K562 (cell line): ENCODE measurements around the gene PAPSS2. TPM values are rescaled to one million over a fixed set of nuclear protein-coding genes. Genes with fewer than 3 reads are reported as not detected.

Source experiments
- ATAC-seq: fragments of 200-7000 bp; cut with Tn5 transposase; 3 replicates; pipeline ENCODE4 v1.9.1; 2020; ENCODE audit warnings: moderate library complexity
- BruUV-seq: library from RNA; stranded (reverse); fragments of 400-500 nt; replicated peaks from 2 replicates; lab custom pipeline; 2021; lab: Mats Ljungman, UMichigan
- CTCF ChIA-PET: fragments of 300-600 bp; formaldehyde crosslinking; extraction: SDS; loops from one replicate; lab custom pipeline; 2021; ENCODE audit warnings: low intra/inter-chr PET ratio; lab: Yijun Ruan, JAX
- POLR2A ChIA-PET: fragments of 300-600, 350-650 bp; sonication (Branson Sonifier 250); formaldehyde crosslinking; extraction: SDS; loops from one replicate; lab custom pipeline; 2021; ENCODE audit warnings: antibody characterized with exemption, inconsistent platforms; lab: Yijun Ruan, JAX
- DNase-seq, 4 experiments: peaks; one replicate each; pipeline versions ENCODE4 v3.0.0 to v3.0.0-alpha.2; 2011 to 2018; ENCODE audit warnings: low spot score in 3 of 4, mixed read lengths in 3 of 4; ENCODE audit errors: extremely low read depth in 1 of 4
- FAIRE-seq: peaks from 2 replicates; lab custom pipeline; 2011; peaks lifted over from hg19 to GRCh38; lab: Jason Lieb, UNC
- H2AFZ ChIP-seq: 2 replicates; pipeline ENCODE4 v1.6.0; 2011; ENCODE audit warnings: low read depth, low read length, control low read depth, inconsistent platforms
- H3K27ac ChIP-seq: fragments of 200-600 bp; 3 replicates; pipeline ENCODE4 v1.8.0; 2011; ENCODE audit warnings: low read depth, mild to moderate bottlenecking, control low read depth, inconsistent platforms, low read length, moderate library complexity, mixed read lengths; ENCODE audit errors: extremely low read depth
- H3K27me3 ChIP-seq, 2 experiments: fragments of 300-600 bp in 1 of 2; 2 replicates in 1 of 2; 3 replicates in 1 of 2; pipeline versions ENCODE4 v1.6.0 to v1.8.0; 2011; ENCODE audit warnings: inconsistent platforms in 2 of 2, low read length in 2 of 2, mild to moderate bottlenecking in 1 of 2, mixed read lengths in 1 of 2, moderate library complexity in 1 of 2; ENCODE audit not compliant: control insufficient read depth in 2 of 2, insufficient read depth in 2 of 2
- H3K36me3 ChIP-seq: fragments of 300-600 bp; 3 replicates; pipeline ENCODE4 v1.8.0; 2011; ENCODE audit warnings: mild to moderate bottlenecking, low read length, inconsistent platforms; ENCODE audit not compliant: control insufficient read depth, insufficient read depth
- H3K4me1 ChIP-seq, 2 experiments: fragments of 200-600 bp in 1 of 2; replicated peaks in 1 of 2; 2 replicates in 1 of 2; 3 replicates in 1 of 2; pipeline versions ENCODE4 v1.5.1 to v1.8.0; 2011; ENCODE audit warnings: inconsistent platforms in 2 of 2, low read length in 2 of 2, mild to moderate bottlenecking in 1 of 2, mixed read lengths in 1 of 2, moderate library complexity in 1 of 2; ENCODE audit not compliant: control insufficient read depth in 2 of 2, insufficient read depth in 2 of 2
- H3K4me2 ChIP-seq: 2 replicates; pipeline ENCODE4 v1.6.1; 2011; ENCODE audit warnings: low read length, control low read depth, inconsistent platforms, mixed read lengths; ENCODE audit not compliant: insufficient read depth
- H3K4me3 ChIP-seq: fragments of 200-600 bp; sonication (generic), shearing (Covaris generic); 2 replicates; pipeline ENCODE4 v1.5.1; 2016; ENCODE audit warnings: control low read depth, inconsistent platforms
- H3K79me2 ChIP-seq: fragments of 200-600 bp; 3 replicates; pipeline ENCODE4 v1.8.0; 2011; ENCODE audit warnings: low read length, inconsistent platforms; ENCODE audit not compliant: control insufficient read depth, insufficient read depth
- H3K9ac ChIP-seq, 2 experiments: 2 replicates each; pipeline versions ENCODE4 v1.6.0 to v1.6.1; 2011; ENCODE audit warnings: low read depth in 2 of 2, low read length in 2 of 2, control low read depth in 1 of 2, inconsistent platforms in 1 of 2, mild to moderate bottlenecking in 1 of 2, mixed read lengths in 1 of 2; ENCODE audit not compliant: insufficient read depth in 1 of 2
- H3K9me1 ChIP-seq: one replicate; pipeline ENCODE4 v1.6.0; 2011; ENCODE audit warnings: inconsistent platforms, mild to moderate bottlenecking, low read length, moderate library complexity; ENCODE audit not compliant: control insufficient read depth, insufficient read depth
- H3K9me3 ChIP-seq: replicated peaks from 2 replicates; pipeline ENCODE4 v1.5.1; 2011; ENCODE audit warnings: low read depth, low read length, inconsistent platforms; ENCODE audit not compliant: control insufficient read depth, insufficient read depth
- H4K20me1 ChIP-seq: replicated peaks from 2 replicates; pipeline ENCODE4 v1.6.1; 2011; ENCODE audit warnings: low read length, inconsistent platforms, mixed read lengths; ENCODE audit not compliant: control insufficient read depth, insufficient read depth
- MAFG ChIP-seq: fragments of 450-650 bp; conservative IDR thresholded peaks from 2 replicates; pipeline ENCODE4 v1.6.1; 2016; ENCODE audit warnings: missing genetic modification characterization, missing compliant biosample characterization
- POLR2B ChIP-seq: fragments of 450-650 bp; IDR thresholded peaks from 2 replicates; pipeline ENCODE4 v1.6.1; 2018; ENCODE audit warnings: low read depth; ENCODE audit not compliant: partially characterized antibody
- RBM34 ChIP-seq: fragments of 200-400 bp; formaldehyde crosslinking; IDR thresholded peaks from 2 replicates; pipeline ENCODE4 v1.6.1; 2018; ENCODE audit warnings: low read length, borderline replicate concordance; ENCODE audit not compliant: insufficient read depth
- in situ Hi-C: fragments of 300-500 bp; cut with MboI; formaldehyde crosslinking; loops from 4 replicates; pipeline ENCODE4 v1.15.0; 2018; ENCODE audit warnings: inconsistent platforms, mixed read lengths
- intact Hi-C: fragments of 100-400 bp; cut with micrococcal nuclease; formaldehyde crosslinking; loops from 2 replicates; pipeline ENCODE4 v1.14.2; 2022
- polyA plus RNA-seq, 8 experiments: library from polyadenylated mRNA; depleted of rRNA in 4 of 8; stranded (reverse) in 5 of 8; unstranded in 3 of 8; fragments of >200 nt; fragmentation: Nextera tagmentation in 2 of 8; fragmentation: Illumina TruSeq in 1 of 8; extraction: Ambion mirVana in 2 of 8; extraction: Trizol in 1 of 8; gene quantifications; 2 replicates each; pipeline versions ENCODE4 v1.2.1 to v1.2.3, GENCODE V29; 2011 to 2014; ENCODE audit warnings: inconsistent platforms in 1 of 8, missing spikeins in 1 of 8
- total RNA-seq, 7 experiments: library from RNA; depleted of rRNA in 6 of 7; stranded (reverse); fragments of >200 nt in 6 of 7; fragmentation: Illumina TruSeq in 2 of 7; extraction: Trizol in 2 of 7; gene quantifications; 2 replicates each; pipeline versions ENCODE4 v1.2.1 to v1.2.3, GENCODE V29; 2011 to 2021; ENCODE audit warnings: low replicate concordance in 1 of 7
- TF ChIP-seq, protein P1 (sequence below): fragments of 450-650 bp; IDR thresholded peaks from 2 replicates; pipeline ENCODE4 v1.6.1; 2018; ENCODE audit not compliant: partially characterized antibody
- TF ChIP-seq, protein P2 (sequence below): sonication (generic); formaldehyde crosslinking; IDR thresholded peaks from 2 replicates; pipeline ENCODE4 v1.8.0; 2023; ENCODE audit warnings: mild to moderate bottlenecking, missing genetic modification reagents

The PAPSS2 gene
- total and polyA plus RNA-seq, 9 of the 15 experiments (the other 6 are each of a cell fraction or from before 2014, with no cell fraction given), result 0.01 to 0.29 TPM; not detected in 7

DNA sequence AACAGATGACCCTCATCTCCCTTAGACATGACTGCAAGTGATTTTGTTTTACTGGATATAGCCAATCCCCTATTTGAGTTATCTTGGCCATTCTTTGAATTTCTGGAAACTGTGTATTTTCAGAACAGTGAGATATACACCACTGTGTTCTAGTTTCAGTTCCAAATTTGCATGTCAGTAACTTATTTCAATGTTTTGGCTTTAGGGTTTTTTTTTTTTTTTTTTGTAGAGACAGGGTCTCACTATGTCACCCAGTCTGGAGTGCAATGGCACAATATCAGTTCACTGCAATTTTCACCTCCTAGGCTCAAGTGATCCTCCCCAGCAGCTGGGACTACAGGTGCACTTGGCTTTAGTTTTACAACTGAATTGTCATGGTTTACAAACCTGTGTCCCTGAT, 91.1 kb downstream of the PAPSS2 start:
- no peak for DNase-seq
- Histone ChIP-seq H3K4me1 (no peaks in the 10 kb centered on the region), H3K27ac (no peak overlapping the region), H3K79me2 (no peaks in the 10 kb centered on the region), H3K9me1 (no peaks in the 10 kb centered on the region), H3K9me3 (no peaks in the 10 kb centered on the region), H3K4me2 (no peak overlapping the region), H3K9ac (no peak overlapping the region), H3K4me3 (no peak overlapping the region), H3K36me3 (peaks cover 25% of the 10 kb centered on the region), H3K27me3 (no peaks in the 10 kb centered on the region), H2AFZ (no peak overlapping the region), H4K20me1 (no peaks in the 10 kb centered on the region)
- TF ChIP-seq POLR2B (no peak), RBM34 (no peak), MAFG (tag) (no peak)
- TF ChIP-seq, protein P1, sequence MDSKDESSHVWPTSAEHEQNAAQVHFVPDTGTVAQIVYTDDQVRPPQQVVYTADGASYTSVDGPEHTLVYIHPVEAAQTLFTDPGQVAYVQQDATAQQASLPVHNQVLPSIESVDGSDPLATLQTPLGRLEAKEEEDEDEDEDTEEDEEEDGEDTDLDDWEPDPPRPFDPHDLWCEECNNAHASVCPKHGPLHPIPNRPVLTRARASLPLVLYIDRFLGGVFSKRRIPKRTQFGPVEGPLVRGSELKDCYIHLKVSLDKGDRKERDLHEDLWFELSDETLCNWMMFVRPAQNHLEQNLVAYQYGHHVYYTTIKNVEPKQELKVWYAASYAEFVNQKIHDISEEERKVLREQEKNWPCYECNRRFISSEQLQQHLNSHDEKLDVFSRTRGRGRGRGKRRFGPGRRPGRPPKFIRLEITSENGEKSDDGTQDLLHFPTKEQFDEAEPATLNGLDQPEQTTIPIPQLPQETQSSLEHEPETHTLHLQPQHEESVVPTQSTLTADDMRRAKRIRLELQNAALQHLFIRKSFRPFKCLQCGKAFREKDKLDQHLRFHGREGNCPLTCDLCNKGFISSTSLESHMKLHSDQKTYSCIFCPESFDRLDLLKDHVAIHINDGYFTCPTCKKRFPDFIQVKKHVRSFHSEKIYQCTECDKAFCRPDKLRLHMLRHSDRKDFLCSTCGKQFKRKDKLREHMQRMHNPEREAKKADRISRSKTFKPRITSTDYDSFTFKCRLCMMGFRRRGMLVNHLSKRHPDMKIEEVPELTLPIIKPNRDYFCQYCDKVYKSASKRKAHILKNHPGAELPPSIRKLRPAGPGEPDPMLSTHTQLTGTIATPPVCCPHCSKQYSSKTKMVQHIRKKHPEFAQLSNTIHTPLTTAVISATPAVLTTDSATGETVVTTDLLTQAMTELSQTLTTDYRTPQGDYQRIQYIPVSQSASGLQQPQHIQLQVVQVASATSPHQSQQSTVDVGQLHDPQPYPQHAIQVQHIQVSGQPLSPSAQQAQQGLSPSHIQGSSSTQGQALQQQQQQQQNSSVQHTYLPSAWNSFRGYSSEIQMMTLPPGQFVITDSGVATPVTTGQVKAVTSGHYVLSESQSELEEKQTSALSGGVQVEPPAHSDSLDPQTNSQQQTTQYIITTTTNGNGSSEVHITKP, result no peak
- TF ChIP-seq, protein P2, sequence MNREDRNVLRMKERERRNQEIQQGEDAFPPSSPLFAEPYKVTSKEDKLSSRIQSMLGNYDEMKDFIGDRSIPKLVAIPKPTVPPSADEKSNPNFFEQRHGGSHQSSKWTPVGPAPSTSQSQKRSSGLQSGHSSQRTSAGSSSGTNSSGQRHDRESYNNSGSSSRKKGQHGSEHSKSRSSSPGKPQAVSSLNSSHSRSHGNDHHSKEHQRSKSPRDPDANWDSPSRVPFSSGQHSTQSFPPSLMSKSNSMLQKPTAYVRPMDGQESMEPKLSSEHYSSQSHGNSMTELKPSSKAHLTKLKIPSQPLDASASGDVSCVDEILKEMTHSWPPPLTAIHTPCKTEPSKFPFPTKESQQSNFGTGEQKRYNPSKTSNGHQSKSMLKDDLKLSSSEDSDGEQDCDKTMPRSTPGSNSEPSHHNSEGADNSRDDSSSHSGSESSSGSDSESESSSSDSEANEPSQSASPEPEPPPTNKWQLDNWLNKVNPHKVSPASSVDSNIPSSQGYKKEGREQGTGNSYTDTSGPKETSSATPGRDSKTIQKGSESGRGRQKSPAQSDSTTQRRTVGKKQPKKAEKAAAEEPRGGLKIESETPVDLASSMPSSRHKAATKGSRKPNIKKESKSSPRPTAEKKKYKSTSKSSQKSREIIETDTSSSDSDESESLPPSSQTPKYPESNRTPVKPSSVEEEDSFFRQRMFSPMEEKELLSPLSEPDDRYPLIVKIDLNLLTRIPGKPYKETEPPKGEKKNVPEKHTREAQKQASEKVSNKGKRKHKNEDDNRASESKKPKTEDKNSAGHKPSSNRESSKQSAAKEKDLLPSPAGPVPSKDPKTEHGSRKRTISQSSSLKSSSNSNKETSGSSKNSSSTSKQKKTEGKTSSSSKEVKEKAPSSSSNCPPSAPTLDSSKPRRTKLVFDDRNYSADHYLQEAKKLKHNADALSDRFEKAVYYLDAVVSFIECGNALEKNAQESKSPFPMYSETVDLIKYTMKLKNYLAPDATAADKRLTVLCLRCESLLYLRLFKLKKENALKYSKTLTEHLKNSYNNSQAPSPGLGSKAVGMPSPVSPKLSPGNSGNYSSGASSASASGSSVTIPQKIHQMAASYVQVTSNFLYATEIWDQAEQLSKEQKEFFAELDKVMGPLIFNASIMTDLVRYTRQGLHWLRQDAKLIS (CRISPR knock-in tag), result no peak
- intact Hi-C loops, result no loop called here
- in situ Hi-C loops, result no loop called here
- CTCF ChIA-PET, result no interaction called here
- POLR2A ChIA-PET, result interaction anchor here (1.4 kb wide), 1 partner anchor 25 kb away, joined by 5 read pairs; no protein-coding TSS in a partner anchor
- ATAC-seq, result 0 out of 3 replicates have a peak, but pooled peaks have one; percentile 39
- BruUV-seq, result no TSS peak
- no peak for FAIRE-seq
